ENCODE data around the gene SULT6B1. TPM values are rescaled to one million over a fixed set of nuclear protein-coding genes. Genes with fewer than 3 reads are reported as not detected.

The SULT6B1 gene
- total and polyA plus RNA-seq, 2 donors (not counting 3 experiments of a cell fraction or from before 2014, with no cell fraction given) = not detected

- ChIA-PET CTCF (interaction anchor here (0.7 to 1.7 kb wide), 7 partner anchors 8 to 1092 kb away, joined by 3 to 5 read pairs (median 5); partner anchors contain the start of genes CEBPZ, CEBPZOS and NDUFAF7), POLR2A (interaction anchor here (0.6 kb wide), 1 partner anchor 62 kb away, joined by 3 read pairs; no protein-coding TSS in a partner anchor)
- no peaks in the 10 kb centered on the region for H4K20me1 ChIP-seq (replicated peaks; ENCODE audit: control insufficient read depth, extremely low read depth, insufficient read depth, low read length)
- H3K4me3 ChIP-seq (replicated peaks in 1 of 3; ENCODE audit: insufficient read depth in 1 of 3, low read depth in 1 of 3, low read length in 3 of 3) = no peak overlapping the region
- TF ChIP-seq EZH2 (IDR thresholded peaks at IDR 0.05; ENCODE audit: borderline replicate concordance, low read depth, low read length, severe bottlenecking) (no peak), CTCF (IDR thresholded peaks at IDR 0.05; ENCODE audit: extremely low read depth in 1 of 2, insufficient read depth in 1 of 2, low read depth in 1 of 2, low read length in 2 of 2) (no peak), POLR2A (IDR thresholded peaks at IDR 0.05; ENCODE audit: low read depth, low read length) (no peak), MYC (IDR thresholded peaks at IDR 0.05; ENCODE audit: low read depth, low read length) (no peak), GATA2 (IDR thresholded peaks at IDR 0.05; ENCODE audit: insufficient read depth, insufficient read length, low read depth, low read length) (peak; percentile 95), FOS (IDR thresholded peaks at IDR 0.05; ENCODE audit: borderline replicate concordance, insufficient read depth, low read length) (peak; percentile 28), POLR2AphosphoS5 (IDR thresholded peaks at IDR 0.05; ENCODE audit: insufficient read depth, low read depth, low read length) (no peak), JUN (IDR thresholded peaks at IDR 0.05; ENCODE audit: borderline replicate concordance, insufficient read depth, insufficient read length, low read depth) (peak; percentile 72)
- TF ChIP-seq, protein P1, sequence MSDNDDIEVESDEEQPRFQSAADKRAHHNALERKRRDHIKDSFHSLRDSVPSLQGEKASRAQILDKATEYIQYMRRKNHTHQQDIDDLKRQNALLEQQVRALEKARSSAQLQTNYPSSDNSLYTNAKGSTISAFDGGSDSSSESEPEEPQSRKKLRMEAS (IDR thresholded peaks at IDR 0.05; ENCODE audit: insufficient read depth, insufficient read length) = no peak
- dilution Hi-C loops (cut with MboI; ENCODE audit: extremely low pct_ligation_motif_present, low sequenced_read_pairs) = no loop called here
- peak overlapping the region; percentile 52 for H3K4me2 ChIP-seq (ENCODE audit: insufficient read depth, low read length)
- peaks cover 0 to 4% of the 10 kb centered on the region in 2 experiments for H3K27me3 ChIP-seq (ENCODE audit: control insufficient read depth in 2 of 2, insufficient read depth in 2 of 2, low read length in 2 of 2)
- H3K4me1 ChIP-seq (ENCODE audit: control insufficient read depth, extremely low read depth, insufficient read depth, low read length) = peaks cover 10% of the 10 kb centered on the region
- intact Hi-C loops (cut with micrococcal nuclease) = loop anchor here (1.0 kb wide), 2 partner anchors 14 to 49 kb away; partner anchors contain the start of genes CEBPZ, CEBPZOS and NDUFAF7
- no peaks in the 10 kb centered on the region for H3K79me2 ChIP-seq (ENCODE audit: control insufficient read depth, insufficient read depth, low read length)
- FAIRE-seq = peak; percentile 71
- no peaks in the 10 kb centered on the region for H3K9me1 ChIP-seq (replicated peaks; ENCODE audit: control insufficient read depth, extremely low read depth, insufficient read depth, low read length)
- peak overlapping the region; percentile 71 for H3K27ac ChIP-seq (ENCODE audit: insufficient read depth, low read depth, low read length)
- H2AFZ ChIP-seq (ENCODE audit: low read depth, low read length) = peak overlapping the region; percentile 48
- H3K9ac ChIP-seq (replicated peaks; ENCODE audit: extremely low read depth, insufficient read depth, low read length) = peak overlapping the region; percentile 56
- peak; percentile 88 for DNase-seq (ENCODE audit: low read depth, low spot score)
- TSS peak; percentile 70 for BruUV-seq (replicated peaks)
- no peaks in the 10 kb centered on the region for H3K9me3 ChIP-seq (replicated peaks; ENCODE audit: control insufficient read depth, insufficient read depth, low read length)
- H3K36me3 ChIP-seq (ENCODE audit: control insufficient read depth in 2 of 2, extremely low read depth in 1 of 2, insufficient read depth in 2 of 2, low read length in 2 of 2) = no peaks in the 10 kb centered on the region
These were observed 6.5 kb downstream of the SULT6B1 start for GRCh38 chr2:37181726-37182684.
